Neural cell (in vitro differentiated cells): ENCODE results near the gene LRP5.

Experiments
- CTCF ChIP-seq: fragments of 450-650 bp; IDR thresholded peaks from 2 replicates; pipeline ENCODE4 v1.5.1; 2014; ENCODE audit warnings: antibody characterized with exemption, mild to moderate bottlenecking, moderate library complexity; ENCODE audit not compliant: poor library complexity, severe bottlenecking
- POLR2AphosphoS5 ChIP-seq: IDR thresholded peaks from 2 replicates; pipeline ENCODE4 v1.6.1; 2012

GRCh38 chr11:68387840-68388239 is 75.4 kb downstream of the LRP5 start:
- TF ChIP-seq CTCF: no peak
- no peak for TF ChIP-seq POLR2AphosphoS5
